Measurements from ENCODE around the gene CUX1. TPM values are rescaled to one million over a fixed set of nuclear protein-coding genes. Genes with fewer than 3 reads are reported as not detected.

Gene CUX1
- total RNA-seq, 4 donors from 2014 or later: 56.9 to 124 (median 93.2) TPM

- peak overlapping the region in 2 of 4 donors; percentile 37 to 44 for H3K27ac ChIP-seq
- H3K9me3 ChIP-seq: no peaks in the 10 kb centered on the region
- peaks cover 0 to 7% (median 2%) of the 10 kb centered on the region in 4 donors for H3K4me1 ChIP-seq
- H3K36me3 ChIP-seq: no peaks in the 10 kb centered on the region
- H3K27me3 ChIP-seq: no peaks in the 10 kb centered on the region
- intact Hi-C loops (cut with DNase I; ENCODE audit: low total_unique reads): no loop called here
- H3K4me3 ChIP-seq: no peak overlapping the region
- 67 to 87% methylated on average over 1 to 11 of the region's 11 CpGs for WGBS, 2 donors (ENCODE audit: low coverage in 1 of 2)
- in situ Hi-C loops (cut with MboI; ENCODE audit: low pct_ligation_motif_present in 1 of 4, low pct_unique_long_range_greater_than_20kb in 1 of 4, low sequenced_read_pairs in 3 of 4): no loop called here
- TF ChIP-seq, protein P1, sequence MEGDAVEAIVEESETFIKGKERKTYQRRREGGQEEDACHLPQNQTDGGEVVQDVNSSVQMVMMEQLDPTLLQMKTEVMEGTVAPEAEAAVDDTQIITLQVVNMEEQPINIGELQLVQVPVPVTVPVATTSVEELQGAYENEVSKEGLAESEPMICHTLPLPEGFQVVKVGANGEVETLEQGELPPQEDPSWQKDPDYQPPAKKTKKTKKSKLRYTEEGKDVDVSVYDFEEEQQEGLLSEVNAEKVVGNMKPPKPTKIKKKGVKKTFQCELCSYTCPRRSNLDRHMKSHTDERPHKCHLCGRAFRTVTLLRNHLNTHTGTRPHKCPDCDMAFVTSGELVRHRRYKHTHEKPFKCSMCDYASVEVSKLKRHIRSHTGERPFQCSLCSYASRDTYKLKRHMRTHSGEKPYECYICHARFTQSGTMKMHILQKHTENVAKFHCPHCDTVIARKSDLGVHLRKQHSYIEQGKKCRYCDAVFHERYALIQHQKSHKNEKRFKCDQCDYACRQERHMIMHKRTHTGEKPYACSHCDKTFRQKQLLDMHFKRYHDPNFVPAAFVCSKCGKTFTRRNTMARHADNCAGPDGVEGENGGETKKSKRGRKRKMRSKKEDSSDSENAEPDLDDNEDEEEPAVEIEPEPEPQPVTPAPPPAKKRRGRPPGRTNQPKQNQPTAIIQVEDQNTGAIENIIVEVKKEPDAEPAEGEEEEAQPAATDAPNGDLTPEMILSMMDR (IDR thresholded peaks at IDR 0.05): no peak
- no peak for TF ChIP-seq EP300 (IDR thresholded peaks at IDR 0.05; ENCODE audit: low read depth)
- no peak for DNase-seq
Observed at GRCh38 chr7:102045681-102046372, 228.4 kb downstream of the CUX1 start.

GRCh38 chr7:102046373-102047117, 229.1 kb downstream of the CUX1 start:
- Histone ChIP-seq H3K4me1 (peaks cover 0 to 7% (median 2%) of the 10 kb centered on the region in 4 donors), H3K27ac (no peak overlapping the region), H3K27me3 (no peaks in the 10 kb centered on the region), H3K4me3 (no peak overlapping the region), H3K36me3 (no peaks in the 10 kb centered on the region), H3K9me3 (no peaks in the 10 kb centered on the region)
- in situ Hi-C loops (cut with MboI; ENCODE audit: low pct_ligation_motif_present in 1 of 4, low pct_unique_long_range_greater_than_20kb in 1 of 4, low sequenced_read_pairs in 3 of 4): no loop called here
- intact Hi-C loops (cut with DNase I; ENCODE audit: low total_unique reads): no loop called here
- no peak for DNase-seq
- TF ChIP-seq POLR2A (IDR thresholded peaks at IDR 0.05) (no peak), POLR2AphosphoS5 (IDR thresholded peaks at IDR 0.05) (no peak), EP300 (IDR thresholded peaks at IDR 0.05; ENCODE audit: low read depth) (no peak)
- TF ChIP-seq, protein P1 (IDR thresholded peaks at IDR 0.05): no peak
- WGBS, 2 donors (ENCODE audit: low coverage in 1 of 2): 70 to 89% methylated on average over 4 to 11 of the region's 11 CpGs

DNA sequence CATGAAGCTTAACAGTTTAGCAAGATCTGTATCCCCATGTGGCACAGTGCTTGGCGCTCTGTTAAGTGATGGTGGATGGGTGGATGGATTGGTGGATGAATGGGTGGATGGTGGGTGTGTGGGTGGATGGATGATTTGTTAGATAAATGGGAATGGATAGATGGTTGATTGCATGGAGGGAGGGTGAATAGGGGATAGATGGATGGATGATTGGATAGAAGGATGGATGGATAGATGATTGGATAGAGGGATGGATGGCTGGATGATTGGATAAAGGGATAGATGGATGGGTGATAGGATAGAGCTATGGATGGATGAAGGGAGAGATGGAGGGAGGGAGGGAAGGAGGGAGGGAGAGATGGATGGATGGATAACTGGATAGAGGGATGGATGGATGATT, 229.7 kb downstream of the CUX1 start:
- in situ Hi-C loops (cut with MboI; ENCODE audit: low pct_ligation_motif_present in 1 of 4, low pct_unique_long_range_greater_than_20kb in 1 of 4, low sequenced_read_pairs in 3 of 4): no loop called here
- TF ChIP-seq POLR2A (IDR thresholded peaks at IDR 0.05): no peak
- TF ChIP-seq, protein P1 (IDR thresholded peaks at IDR 0.05): no peak
- no peak for TF ChIP-seq POLR2AphosphoS5 (IDR thresholded peaks at IDR 0.05)
- TF ChIP-seq EP300 (IDR thresholded peaks at IDR 0.05; ENCODE audit: low read depth): no peak
- 97 to 100% methylated on average over 1 of the region's 1 CpG for WGBS, 2 donors (ENCODE audit: low coverage in 1 of 2)
- no peak overlapping the region for H3K27ac ChIP-seq
- H3K4me1 ChIP-seq: peaks cover 0 to 7% (median 2%) of the 10 kb centered on the region in 4 donors
- H3K9me3 ChIP-seq: no peaks in the 10 kb centered on the region
- no peak overlapping the region for H3K4me3 ChIP-seq
- intact Hi-C loops (cut with DNase I; ENCODE audit: low total_unique reads): no loop called here
- H3K27me3 ChIP-seq: no peaks in the 10 kb centered on the region
- no peaks in the 10 kb centered on the region for H3K36me3 ChIP-seq
- no peak for DNase-seq

GRCh38 chr7:102049765-102050164, 232.3 kb downstream of the CUX1 start:
- in situ Hi-C loops (cut with MboI; ENCODE audit: low pct_ligation_motif_present in 1 of 4, low pct_unique_long_range_greater_than_20kb in 1 of 4, low sequenced_read_pairs in 3 of 4): no loop called here
- no peaks in the 10 kb centered on the region for H3K36me3 ChIP-seq
- TF ChIP-seq, protein P1 (IDR thresholded peaks at IDR 0.05): no peak
- TF ChIP-seq POLR2AphosphoS5 (IDR thresholded peaks at IDR 0.05): no peak
- no peak for TF ChIP-seq POLR2A (IDR thresholded peaks at IDR 0.05)
- TF ChIP-seq EP300 (IDR thresholded peaks at IDR 0.05; ENCODE audit: low read depth): no peak

More at GRCh38 chr7:102049765-102050164, 232.3 kb downstream of the CUX1 start:
- Histone ChIP-seq H3K4me1 (peaks cover 0 to 7% (median 2%) of the 10 kb centered on the region in 4 donors), H3K9me3 (peaks cover 0 to 4% of the 10 kb centered on the region in 2 donors), H3K27ac (no peak overlapping the region), H3K4me3 (no peak overlapping the region), H3K27me3 (no peaks in the 10 kb centered on the region)
- WGBS, 2 donors (ENCODE audit: low coverage in 1 of 2): 97% methylated on average over 8 of the region's 8 CpGs; no CpG with 5 or more reads in 1 of the 2 donors
- intact Hi-C loops (cut with DNase I; ENCODE audit: low total_unique reads): no loop called here
- no peak for DNase-seq
